GM20000 (cell line): ENCODE measurements around the gene ESPN.
A peak's percentile ranks its signal among the peaks of the same experiment; 100 is the strongest.

Experiments
- DNase-seq: peaks from one replicate; pipeline ENCODE4 v3.0.0; 2012; ENCODE audit warnings: low spot score
- CTCF ChIP-seq: IDR thresholded peaks from 2 replicates; pipeline ENCODE4 v1.5.1; 2012; ENCODE audit warnings: mild to moderate bottlenecking, control low read depth; ENCODE audit errors: extremely low read depth, missing control alignments

Gene ESPN

GRCh38 chr1:6496890-6497214 lies 72.3 kb downstream of the ESPN start:
- no peak for DNase-seq
- no peak for TF ChIP-seq CTCF

GRCh38 chr1:6497215-6497866 lies 72.8 kb downstream of the ESPN start:
- TF ChIP-seq CTCF, result no peak
- peak; percentile 73 for DNase-seq

GRCh38 chr1:6497867-6498575 lies 73.4 kb downstream of the ESPN start:
- no peak for DNase-seq
- TF ChIP-seq CTCF, result no peak

DNA sequence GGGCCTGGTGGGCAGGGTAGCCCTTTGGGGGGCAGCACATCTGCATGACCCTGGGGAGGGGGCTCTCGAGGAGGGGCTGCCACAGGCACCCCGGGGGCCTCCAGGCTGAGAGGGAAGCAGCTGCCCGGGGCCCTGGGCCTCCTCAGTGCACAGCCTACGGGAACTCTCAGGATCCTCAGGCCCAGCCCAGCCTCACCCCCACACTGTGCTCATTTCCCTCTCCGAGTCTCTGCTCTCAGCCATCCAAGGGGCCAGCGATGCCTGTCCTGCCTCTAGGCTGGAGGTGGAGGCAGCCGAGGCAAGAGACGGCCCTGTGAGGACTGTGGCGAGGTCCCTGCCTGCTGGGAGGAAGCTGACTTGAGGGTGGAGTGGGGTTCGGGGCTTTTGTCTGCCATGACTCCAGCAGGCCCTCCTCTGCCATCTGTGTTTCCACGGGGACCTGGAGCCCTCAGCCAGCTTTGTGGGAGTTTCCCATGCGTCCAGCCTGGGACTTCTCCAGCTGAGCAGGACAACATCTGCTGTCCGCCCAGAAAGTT lies 74.1 kb downstream of the ESPN start:
- DNase-seq, result no peak
- TF ChIP-seq CTCF, result no peak

- TF ChIP-seq CTCF, result no peak
- DNase-seq, result no peak
Observed at GRCh38 chr1:6499296-6499695, 74.7 kb downstream of the ESPN start.

DNA sequence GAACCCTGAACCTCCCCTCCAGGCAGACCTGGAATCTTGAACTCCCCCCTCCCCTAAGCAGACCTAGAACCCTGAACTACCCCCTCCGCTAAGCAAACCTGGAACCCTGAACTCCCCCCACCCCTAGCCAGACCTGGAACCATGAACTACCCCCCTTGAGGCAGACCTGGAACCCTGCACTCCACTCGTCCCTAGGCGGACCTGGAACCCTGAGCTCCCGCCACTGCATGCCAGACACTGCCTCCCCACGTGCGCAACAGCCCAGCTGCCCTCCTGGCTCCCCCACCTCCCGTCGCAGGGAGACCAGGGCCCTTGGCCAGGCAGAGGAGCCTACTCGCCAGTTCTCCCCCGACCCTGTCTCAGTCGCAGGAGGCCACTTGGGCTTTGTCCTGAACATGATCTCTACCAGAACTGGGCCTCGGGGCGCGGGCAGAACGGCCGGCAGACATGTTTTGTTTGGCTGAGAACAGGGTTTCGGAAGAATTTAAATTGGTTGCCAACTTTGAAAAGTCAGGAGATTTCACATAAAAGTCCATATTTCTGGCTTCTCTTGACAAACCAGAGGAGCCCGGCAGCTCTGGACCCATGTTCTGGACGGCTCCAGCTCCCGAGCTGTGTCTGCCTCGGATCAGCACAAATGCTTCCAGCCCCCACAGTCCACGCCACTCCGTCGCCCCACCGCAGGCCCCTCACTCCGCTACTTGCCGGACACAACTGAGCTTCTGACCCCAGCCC lies 76.1 kb downstream of the ESPN start:
- no peak for DNase-seq
- no peak for TF ChIP-seq CTCF

DNA sequence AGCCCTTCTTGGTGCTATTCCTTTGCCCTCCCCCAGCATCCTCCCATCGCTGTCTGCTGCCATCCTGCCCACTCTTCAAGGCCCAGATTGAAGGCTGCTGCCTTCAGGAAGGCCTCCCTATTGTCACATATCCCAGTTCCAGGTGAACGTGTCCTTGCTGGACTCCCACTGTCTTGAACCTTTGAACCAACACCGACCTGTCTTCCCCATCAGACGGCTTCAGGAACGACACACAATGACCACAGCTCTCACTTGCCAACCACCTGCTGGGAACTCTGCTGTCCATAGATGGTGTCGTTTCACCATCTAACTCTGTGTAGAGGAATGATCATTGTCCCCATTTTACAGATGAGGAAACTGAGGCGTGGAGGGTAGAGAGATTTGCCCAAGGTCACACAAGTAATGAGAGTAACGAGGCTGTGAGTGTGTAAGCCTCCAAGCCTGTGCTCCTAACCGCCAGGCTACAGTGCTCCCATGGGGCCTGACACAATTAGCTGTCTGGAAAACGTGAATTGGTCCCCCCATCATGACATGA lies 76.8 kb downstream of the ESPN start:
- DNase-seq, result no peak
- no peak for TF ChIP-seq CTCF
